ENCODE results near the gene ALX3. TPM values are rescaled to one million over a fixed set of nuclear protein-coding genes. Genes with fewer than 3 reads are reported as not detected.

The ALX3 gene
- total and polyA plus RNA-seq, 7 donors: 0.04 to 0.11 (median 0.05) TPM; not detected in 4

- Histone ChIP-seq H3K4me3 (no peak overlapping the region), H3K27ac (no peak overlapping the region), H3K27me3 (ENCODE audit: insufficient read depth in 3 of 3, low read length in 2 of 3) (no peaks in the 10 kb centered on the region), H3K4me1 (no peaks in the 10 kb centered on the region), H3K9me3 (no peaks in the 10 kb centered on the region), H3K36me3 (ENCODE audit: insufficient read depth in 1 of 2, low read depth in 1 of 2) (peaks cover 3 to 63% of the 10 kb centered on the region in 2 donors)
- WGBS, 3 donors: 93 to 98% (median 95%) methylated on average over 6 to 7 of the region's 7 CpGs
- no peak for TF ChIP-seq CTCF (IDR thresholded peaks at IDR 0.05)
- intact Hi-C loops (cut with DNase I): no loop called here
- peak in 1 of 2 donors; percentile 12 for DNase-seq
- no peak for ATAC-seq
These were observed 9.8 kb downstream of the ALX3 start for GRCh38 chr1:110060662-110061060.

- ATAC-seq: peak; percentile 13 to 67 (median 48)
- peaks cover 5 to 68% of the 10 kb centered on the region in 2 donors for H3K36me3 ChIP-seq (ENCODE audit: insufficient read depth in 1 of 2, low read depth in 1 of 2)
These were observed 10.3 kb downstream of the ALX3 start for GRCh38 chr1:110060034-110060661.

GRCh38 chr1:110059133-110059863 is 11.2 kb downstream of the ALX3 start:
- 78 to 86% (median 79%) methylated on average over 6 of the region's 6 CpGs for WGBS, 3 donors
- no peak for ATAC-seq

More at GRCh38 chr1:110060034-110060661, 10.3 kb downstream of the ALX3 start:
- no peak overlapping the region for H3K4me3 ChIP-seq
- no peaks in the 10 kb centered on the region for H3K9me3 ChIP-seq
- no peaks in the 10 kb centered on the region for H3K27me3 ChIP-seq (ENCODE audit: insufficient read depth in 3 of 3, low read length in 2 of 3)
- no peaks in the 10 kb centered on the region for H3K4me1 ChIP-seq
- intact Hi-C loops (cut with DNase I): no loop called here
- peak; percentile 43 to 74 for DNase-seq
- TF ChIP-seq CTCF (IDR thresholded peaks at IDR 0.05): peak; percentile 54
- WGBS, 3 donors: 89 to 92% (median 91%) methylated on average over 9 of the region's 9 CpGs
- no peak overlapping the region for H3K27ac ChIP-seq

GRCh38 chr1:110058591-110058990 is 11.9 kb downstream of the ALX3 start:
- no peak overlapping the region for H3K4me3 ChIP-seq
- H3K36me3 ChIP-seq (ENCODE audit: insufficient read depth in 1 of 2, low read depth in 1 of 2): peaks cover 10 to 83% of the 10 kb centered on the region in 2 donors
- TF ChIP-seq CTCF (IDR thresholded peaks at IDR 0.05): no peak
- no peaks in the 10 kb centered on the region for H3K9me3 ChIP-seq
- WGBS, 3 donors: 61 to 77% (median 62%) methylated on average over 1 of the region's 1 CpG
- intact Hi-C loops (cut with DNase I): no loop called here
- DNase-seq (peak in 1 of 2 donors; percentile 1), ATAC-seq (no peak)
- H3K27me3 ChIP-seq (ENCODE audit: insufficient read depth in 3 of 3, low read length in 2 of 3): no peaks in the 10 kb centered on the region
- no peaks in the 10 kb centered on the region for H3K4me1 ChIP-seq
- no peak overlapping the region for H3K27ac ChIP-seq

More at GRCh38 chr1:110059133-110059863, 11.2 kb downstream of the ALX3 start:
- Histone ChIP-seq H3K27me3 (ENCODE audit: insufficient read depth in 3 of 3, low read length in 2 of 3) (no peaks in the 10 kb centered on the region), H3K4me3 (no peak overlapping the region), H3K9me3 (no peaks in the 10 kb centered on the region), H3K36me3 (ENCODE audit: insufficient read depth in 1 of 2, low read depth in 1 of 2) (peaks cover 10 to 76% of the 10 kb centered on the region in 2 donors), H3K27ac (no peak overlapping the region), H3K4me1 (no peaks in the 10 kb centered on the region)
- DNase-seq: peak in 1 of 2 donors; percentile 22
- TF ChIP-seq CTCF (IDR thresholded peaks at IDR 0.05): no peak
- intact Hi-C loops (cut with DNase I): no loop called here
